Hematopoietic multipotent progenitor cell (in vitro differentiated cells): ENCODE data around the gene CX3CL1. TPM values are rescaled to one million over a fixed set of nuclear protein-coding genes. Genes with fewer than 3 reads are reported as not detected.
"Not testable (repeated sequence)": the region's sequence is repeated elsewhere in the genome, so short reads cannot be mapped to it uniquely, and the experiment has no call there.

Experiments
- DNase-seq, 3 donors: peaks; one replicate each; pipeline ENCODE4 v3.0.0-alpha.2; 2011 to 2015; ENCODE audit warnings: low read depth in 2 of 3, low spot score in 2 of 3
- total RNA-seq: library from RNA; depleted of rRNA; stranded (reverse); fragments of >200 nt; gene quantifications from one replicate; pipeline ENCODE4 v1.2.3, GENCODE V29; 2012

Gene CX3CL1
- total RNA-seq, 1 donor: under 0.01 TPM

GRCh38 chr16:57381791-57382534, 9.7 kb downstream of the CX3CL1 start:
- DNase-seq: no peak

- no peak for DNase-seq
Measured at GRCh38 chr16:57382535-57383275, 10.4 kb downstream of the CX3CL1 start.

GRCh38 chr16:57383276-57384247, 11.3 kb downstream of the CX3CL1 start:
- DNase-seq: no peak

GRCh38 chr16:57384248-57385070, 12.2 kb downstream of the CX3CL1 start:
- DNase-seq: peak in 1 of 3 donors; percentile 47

- no peak for DNase-seq
Measured at GRCh38 chr16:57385083-57385482, 12.8 kb downstream of the CX3CL1 start.

GRCh38 chr16:57386381-57386951, 14.2 kb downstream of the CX3CL1 start:
- DNase-seq: no peak

- no peak for DNase-seq
Measured at GRCh38 chr16:57387598-57388354, 15.5 kb downstream of the CX3CL1 start.

GRCh38 chr16:57388359-57389086, 16.2 kb downstream of the CX3CL1 start:
- no peak for DNase-seq

- DNase-seq: no peak
Measured at GRCh38 chr16:57389087-57389468, 16.8 kb downstream of the CX3CL1 start.

- DNase-seq: no peak
Measured at GRCh38 chr16:57390636-57391295, 18.5 kb downstream of the CX3CL1 start.

- DNase-seq: no peak
Measured at GRCh38 chr16:57391300-57391699, 19.0 kb downstream of the CX3CL1 start.

GRCh38 chr16:57391708-57392107, 19.4 kb downstream of the CX3CL1 start:
- DNase-seq: no peak

GRCh38 chr16:57392694-57393093, 20.4 kb downstream of the CX3CL1 start:
- no peak for DNase-seq

- no peak for DNase-seq
Measured at GRCh38 chr16:57394444-57394843, 22.2 kb downstream of the CX3CL1 start.

- no peak for DNase-seq
Measured at GRCh38 chr16:57395026-57395425, 22.7 kb downstream of the CX3CL1 start.

- DNase-seq: no peak
Measured at GRCh38 chr16:57396786-57397185, 24.5 kb downstream of the CX3CL1 start.

- DNase-seq: not testable (repeated sequence)
Measured at GRCh38 chr16:57397493-57397892, 25.2 kb downstream of the CX3CL1 start.
